ENCODE measurements around the gene LIMK1.

Gene LIMK1

DNA sequence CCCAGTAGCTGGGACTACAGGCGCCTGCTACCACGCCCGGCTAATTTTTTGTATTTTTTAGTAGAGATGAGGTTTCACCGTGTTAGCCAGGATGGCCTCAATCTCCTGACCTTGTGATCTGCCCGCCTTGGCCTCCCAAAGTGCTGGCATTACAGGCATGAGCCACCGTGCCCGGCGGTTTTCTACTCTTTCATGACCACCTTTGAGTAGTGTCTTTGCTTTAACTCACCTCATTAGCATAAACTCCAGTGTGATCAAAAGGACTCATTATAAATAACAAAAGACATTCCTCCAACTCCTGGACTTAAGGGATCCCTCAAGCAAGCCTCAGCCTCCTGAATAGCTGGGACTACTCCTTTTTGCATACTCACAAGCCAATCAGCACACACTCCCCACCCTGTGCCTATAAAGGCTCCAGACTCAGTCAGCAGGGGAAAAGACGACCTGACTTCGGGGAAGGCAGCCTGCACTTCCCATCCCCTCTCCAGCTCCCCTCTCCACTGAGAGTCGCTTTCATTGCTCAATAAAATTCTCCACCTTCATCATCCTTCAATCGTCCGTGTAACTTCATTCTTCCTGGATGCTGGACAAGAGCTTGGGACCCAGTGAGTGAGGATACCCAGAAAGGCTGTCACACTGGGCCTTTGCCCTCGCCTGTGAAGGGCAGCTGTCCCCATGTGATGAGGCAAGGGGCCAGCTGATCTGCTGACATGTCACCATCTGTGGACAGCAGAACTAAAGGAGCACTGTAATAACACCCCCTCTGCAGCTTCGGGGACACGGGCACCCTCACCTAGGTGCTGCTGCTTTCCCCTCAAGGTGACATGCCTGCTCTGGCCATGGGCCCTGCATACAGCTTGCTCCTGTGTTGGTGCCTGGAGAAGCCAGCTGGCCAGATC, 55.6 kb downstream of the LIMK1 start:
- no peaks in the 10 kb centered on the region for H3K4me1 ChIP-seq
- no peak overlapping the region for H3K4me3 ChIP-seq (ENCODE audit: low read depth, low read length)
- H3K27ac ChIP-seq, result no peak overlapping the region
- H3K27me3 ChIP-seq (ENCODE audit: control insufficient read depth, insufficient read depth, low read length), result no peaks in the 10 kb centered on the region
- H2AFZ ChIP-seq, result no peak overlapping the region
- no peaks in the 10 kb centered on the region for H3K79me2 ChIP-seq
- H3K9ac ChIP-seq, result no peak overlapping the region
- no peaks in the 10 kb centered on the region for H3K9me3 ChIP-seq (ENCODE audit: control insufficient read depth, low read length)
- no peaks in the 10 kb centered on the region for H3K36me3 ChIP-seq (ENCODE audit: control insufficient read depth, insufficient read depth, low read length)
- TF ChIP-seq, protein P1, sequence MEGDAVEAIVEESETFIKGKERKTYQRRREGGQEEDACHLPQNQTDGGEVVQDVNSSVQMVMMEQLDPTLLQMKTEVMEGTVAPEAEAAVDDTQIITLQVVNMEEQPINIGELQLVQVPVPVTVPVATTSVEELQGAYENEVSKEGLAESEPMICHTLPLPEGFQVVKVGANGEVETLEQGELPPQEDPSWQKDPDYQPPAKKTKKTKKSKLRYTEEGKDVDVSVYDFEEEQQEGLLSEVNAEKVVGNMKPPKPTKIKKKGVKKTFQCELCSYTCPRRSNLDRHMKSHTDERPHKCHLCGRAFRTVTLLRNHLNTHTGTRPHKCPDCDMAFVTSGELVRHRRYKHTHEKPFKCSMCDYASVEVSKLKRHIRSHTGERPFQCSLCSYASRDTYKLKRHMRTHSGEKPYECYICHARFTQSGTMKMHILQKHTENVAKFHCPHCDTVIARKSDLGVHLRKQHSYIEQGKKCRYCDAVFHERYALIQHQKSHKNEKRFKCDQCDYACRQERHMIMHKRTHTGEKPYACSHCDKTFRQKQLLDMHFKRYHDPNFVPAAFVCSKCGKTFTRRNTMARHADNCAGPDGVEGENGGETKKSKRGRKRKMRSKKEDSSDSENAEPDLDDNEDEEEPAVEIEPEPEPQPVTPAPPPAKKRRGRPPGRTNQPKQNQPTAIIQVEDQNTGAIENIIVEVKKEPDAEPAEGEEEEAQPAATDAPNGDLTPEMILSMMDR (IDR thresholded peaks at IDR 0.05), result no peak
- H3K4me2 ChIP-seq (ENCODE audit: low read length), result no peak overlapping the region

DNA sequence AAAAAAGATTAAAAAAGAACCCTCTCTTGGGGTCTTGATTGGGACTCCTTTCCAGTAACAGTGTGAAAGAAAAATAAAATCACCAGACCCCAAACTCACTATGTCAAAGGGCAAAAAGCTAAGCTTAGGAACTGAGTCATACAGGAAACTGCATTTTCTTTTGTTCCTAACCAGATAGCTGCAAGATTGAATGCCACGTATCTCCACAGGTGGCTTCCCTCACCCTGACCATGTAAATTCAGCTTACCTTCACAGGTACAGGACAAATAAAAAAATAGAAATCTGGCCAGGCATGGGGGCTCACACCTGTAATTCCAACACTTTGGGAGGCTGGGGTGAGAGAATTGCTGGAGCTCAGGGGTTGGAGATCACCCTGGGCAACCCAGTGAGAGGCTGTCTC, 58.1 kb downstream of the LIMK1 start:
- no peak overlapping the region for H3K4me2 ChIP-seq (ENCODE audit: low read length)
- H3K9me3 ChIP-seq (ENCODE audit: control insufficient read depth, low read length), result no peaks in the 10 kb centered on the region
- no peak overlapping the region for H2AFZ ChIP-seq
- no peak overlapping the region for H3K9ac ChIP-seq
- H3K36me3 ChIP-seq (ENCODE audit: control insufficient read depth, insufficient read depth, low read length), result no peaks in the 10 kb centered on the region
- H3K27ac ChIP-seq, result no peak overlapping the region
- TF ChIP-seq, protein P1 (IDR thresholded peaks at IDR 0.05), result no peak
- H3K4me3 ChIP-seq (ENCODE audit: low read depth, low read length), result no peak overlapping the region
- H3K27me3 ChIP-seq (ENCODE audit: control insufficient read depth, insufficient read depth, low read length), result no peaks in the 10 kb centered on the region
- H3K4me1 ChIP-seq, result no peaks in the 10 kb centered on the region
- no peaks in the 10 kb centered on the region for H3K79me2 ChIP-seq

DNA sequence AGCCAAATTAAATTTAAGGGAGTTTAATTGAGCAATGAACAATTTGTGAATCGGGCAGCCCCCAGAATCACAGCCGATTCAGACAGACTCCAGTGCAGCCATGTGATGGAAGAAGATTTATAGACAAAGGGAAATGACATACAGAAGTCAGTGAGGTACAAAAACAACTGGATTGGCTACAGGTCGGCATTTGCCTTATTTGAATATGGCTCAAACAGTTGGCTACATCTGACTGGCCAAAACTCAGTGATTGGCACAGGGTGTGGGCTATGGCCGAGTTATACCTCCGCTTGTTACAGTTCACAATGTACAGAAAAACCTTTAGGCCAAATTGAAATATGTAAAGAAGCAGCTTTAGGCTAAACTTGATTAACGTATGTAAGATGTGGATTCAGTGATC, 59.8 kb downstream of the LIMK1 start:
- H3K79me2 ChIP-seq, result no peaks in the 10 kb centered on the region
- H3K9ac ChIP-seq, result no peak overlapping the region
- TF ChIP-seq, protein P1 (IDR thresholded peaks at IDR 0.05), result no peak
- H3K27me3 ChIP-seq (ENCODE audit: control insufficient read depth, insufficient read depth, low read length), result no peaks in the 10 kb centered on the region
- no peaks in the 10 kb centered on the region for H3K4me1 ChIP-seq
- H3K4me2 ChIP-seq (ENCODE audit: low read length), result no peak overlapping the region
- no peaks in the 10 kb centered on the region for H3K36me3 ChIP-seq (ENCODE audit: control insufficient read depth, insufficient read depth, low read length)
- H3K4me3 ChIP-seq (ENCODE audit: low read depth, low read length), result no peak overlapping the region
- no peak overlapping the region for H2AFZ ChIP-seq
- H3K27ac ChIP-seq, result no peak overlapping the region
- H3K9me3 ChIP-seq (ENCODE audit: control insufficient read depth, low read length), result no peaks in the 10 kb centered on the region

DNA sequence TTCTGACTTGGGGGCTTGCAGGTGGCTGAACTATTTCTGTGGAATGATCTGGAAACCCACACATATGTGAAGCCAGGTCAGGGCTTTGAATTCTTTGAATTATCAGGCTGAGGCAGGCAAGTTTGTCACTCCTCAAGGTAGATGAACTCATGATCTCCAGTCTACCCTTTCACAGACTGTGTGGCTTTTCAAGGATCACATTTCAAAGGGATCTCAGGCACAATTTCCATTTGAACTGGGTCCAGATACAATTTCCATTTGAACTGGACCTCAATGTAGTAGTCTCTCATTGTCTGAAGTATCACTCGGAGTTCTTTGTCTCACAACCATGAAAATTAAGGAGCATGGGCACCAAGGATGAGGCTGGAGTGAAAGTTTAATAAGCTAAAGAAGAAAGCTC, 64.9 kb downstream of the LIMK1 start:
- no peaks in the 10 kb centered on the region for H3K79me2 ChIP-seq
- H2AFZ ChIP-seq, result no peak overlapping the region
- H3K9ac ChIP-seq, result no peak overlapping the region
- H3K4me3 ChIP-seq (ENCODE audit: low read depth, low read length), result no peak overlapping the region
- H3K4me1 ChIP-seq, result no peaks in the 10 kb centered on the region
- no peak overlapping the region for H3K4me2 ChIP-seq (ENCODE audit: low read length)
- H3K36me3 ChIP-seq (ENCODE audit: control insufficient read depth, insufficient read depth, low read length), result no peaks in the 10 kb centered on the region
- H3K27me3 ChIP-seq (ENCODE audit: control insufficient read depth, insufficient read depth, low read length), result no peaks in the 10 kb centered on the region
- H3K27ac ChIP-seq, result no peak overlapping the region
- no peaks in the 10 kb centered on the region for H3K9me3 ChIP-seq (ENCODE audit: control insufficient read depth, low read length)
- TF ChIP-seq, protein P1 (IDR thresholded peaks at IDR 0.05), result no peak

DNA sequence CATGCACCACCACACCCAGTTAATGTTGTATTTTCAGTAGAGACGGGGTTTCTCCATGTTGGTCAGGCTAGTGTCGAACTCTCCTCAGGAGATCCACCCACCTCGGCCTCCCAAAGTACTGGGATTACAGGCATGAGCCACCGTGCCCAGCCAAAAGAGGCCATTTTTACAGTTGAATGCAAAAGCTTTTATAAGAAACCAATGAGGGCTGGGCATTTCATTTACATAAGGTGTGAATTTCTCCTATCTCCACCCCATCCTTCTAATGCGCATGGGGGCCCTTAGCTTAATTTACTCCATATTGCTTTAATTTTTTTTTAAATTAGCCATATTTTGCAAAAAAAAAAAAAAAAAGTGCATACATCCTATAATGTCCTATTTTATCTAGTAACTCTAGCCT, 65.5 kb downstream of the LIMK1 start:
- no peak overlapping the region for H2AFZ ChIP-seq
- H3K4me3 ChIP-seq (ENCODE audit: low read depth, low read length), result no peak overlapping the region
- H3K36me3 ChIP-seq (ENCODE audit: control insufficient read depth, insufficient read depth, low read length), result no peaks in the 10 kb centered on the region
- no peak overlapping the region for H3K27ac ChIP-seq
- H3K9me3 ChIP-seq (ENCODE audit: control insufficient read depth, low read length), result no peaks in the 10 kb centered on the region
- H3K4me2 ChIP-seq (ENCODE audit: low read length), result no peak overlapping the region
- TF ChIP-seq, protein P1 (IDR thresholded peaks at IDR 0.05), result no peak
- no peak overlapping the region for H3K9ac ChIP-seq
- H3K4me1 ChIP-seq, result no peaks in the 10 kb centered on the region
- no peaks in the 10 kb centered on the region for H3K79me2 ChIP-seq
- H3K27me3 ChIP-seq (ENCODE audit: control insufficient read depth, insufficient read depth, low read length), result no peaks in the 10 kb centered on the region
